Peyer's patch (tissue), 4 donors: ENCODE data around the gene BRAT1. TPM values are rescaled to one million over a fixed set of nuclear protein-coding genes. Genes with fewer than 3 reads are reported as not detected.

Source experiments
- DNase-seq, 3 donors: peaks; one replicate each; pipeline ENCODE4 v3.0.0-alpha.2; 2017 to 2019
- H3K27ac ChIP-seq, 4 donors: fragments of 200-600 bp; sonication (generic); one replicate each; pipeline ENCODE4 v1.5.1; 2016 to 2019
- H3K27me3 ChIP-seq, 2 donors: fragments of 200-600 bp; sonication (generic); one replicate each; pipeline ENCODE4 v1.5.1; 2019
- H3K36me3 ChIP-seq, 3 donors: fragments of 200-600 bp; sonication (generic); one replicate each; pipeline ENCODE4 v1.5.1; 2016 to 2019
- H3K4me1 ChIP-seq, 4 donors: fragments of 200-600 bp; sonication (generic); one replicate each; pipeline ENCODE4 v1.5.1; 2016 to 2019
- H3K4me3 ChIP-seq, 4 donors: fragments of 200-600 bp; sonication (generic); 1 replicate in 3 of 4; 2 replicates in 1 of 4; pipeline ENCODE4 v1.5.1; 2016 to 2019; ENCODE audit warnings: mild to moderate bottlenecking in 1 of 4
- H3K9me3 ChIP-seq, 4 donors: fragments of 200-600 bp; sonication (generic); one replicate each; pipeline ENCODE4 v1.5.1; 2016 to 2019; ENCODE audit warnings: mild to moderate bottlenecking in 1 of 4
- POLR2A ChIP-seq, 2 donors: fragments of 450-650 bp; IDR thresholded peaks; one replicate each; pipeline ENCODE4 v1.5.1; 2017; ENCODE audit warnings: antibody characterized with exemption in 2 of 2, mild to moderate bottlenecking in 2 of 2, moderate library complexity in 2 of 2
- total RNA-seq, 4 donors: library from RNA; depleted of rRNA; stranded (reverse); fragments of >200 nt; gene quantifications; one replicate each; pipeline ENCODE4 v1.1.0, GENCODE V29; 2016
- TF ChIP-seq, protein P1 (sequence below), 6 experiments: fragments of 450-650 bp in 4 of 6; fragments of 200-600 bp in 2 of 6; sonication (generic) in 1 of 6; IDR thresholded peaks; one replicate each; pipeline ENCODE4 v1.5.1; 2017 to 2019; ENCODE audit warnings: antibody characterized with exemption in 6 of 6, mild to moderate bottlenecking in 3 of 6, moderate library complexity in 1 of 6

BRAT1 gene
- total RNA-seq, 4 donors from 2014 or later = 43.3 to 73.3 (median 54.1) TPM

DNA sequence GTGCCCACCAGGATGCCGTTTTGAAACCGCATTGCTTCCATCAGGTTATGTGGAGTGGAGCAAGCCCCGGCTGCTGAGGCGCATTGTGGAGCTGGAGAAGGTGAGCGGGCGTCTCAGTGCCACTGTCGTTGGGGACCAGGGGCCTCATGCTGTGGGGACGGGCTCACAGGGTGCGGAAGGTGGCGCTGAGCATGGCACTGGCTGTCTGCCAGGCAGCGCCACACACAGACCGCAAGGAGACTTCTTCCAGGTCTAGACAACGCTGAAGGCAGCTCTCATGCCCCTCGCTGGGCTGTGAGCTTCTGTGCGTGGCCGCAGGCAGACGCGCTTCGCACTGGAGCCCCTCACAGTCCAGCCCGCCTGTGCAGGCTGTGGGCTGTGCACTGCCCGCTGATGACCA, 32.5 kb upstream of the BRAT1 start:
- DNase-seq = no peak
- no peak for TF ChIP-seq POLR2A (IDR thresholded peaks at IDR 0.05)
- TF ChIP-seq, protein P1, sequence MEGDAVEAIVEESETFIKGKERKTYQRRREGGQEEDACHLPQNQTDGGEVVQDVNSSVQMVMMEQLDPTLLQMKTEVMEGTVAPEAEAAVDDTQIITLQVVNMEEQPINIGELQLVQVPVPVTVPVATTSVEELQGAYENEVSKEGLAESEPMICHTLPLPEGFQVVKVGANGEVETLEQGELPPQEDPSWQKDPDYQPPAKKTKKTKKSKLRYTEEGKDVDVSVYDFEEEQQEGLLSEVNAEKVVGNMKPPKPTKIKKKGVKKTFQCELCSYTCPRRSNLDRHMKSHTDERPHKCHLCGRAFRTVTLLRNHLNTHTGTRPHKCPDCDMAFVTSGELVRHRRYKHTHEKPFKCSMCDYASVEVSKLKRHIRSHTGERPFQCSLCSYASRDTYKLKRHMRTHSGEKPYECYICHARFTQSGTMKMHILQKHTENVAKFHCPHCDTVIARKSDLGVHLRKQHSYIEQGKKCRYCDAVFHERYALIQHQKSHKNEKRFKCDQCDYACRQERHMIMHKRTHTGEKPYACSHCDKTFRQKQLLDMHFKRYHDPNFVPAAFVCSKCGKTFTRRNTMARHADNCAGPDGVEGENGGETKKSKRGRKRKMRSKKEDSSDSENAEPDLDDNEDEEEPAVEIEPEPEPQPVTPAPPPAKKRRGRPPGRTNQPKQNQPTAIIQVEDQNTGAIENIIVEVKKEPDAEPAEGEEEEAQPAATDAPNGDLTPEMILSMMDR (IDR thresholded peaks at IDR 0.05) = no peak
- H3K36me3 ChIP-seq = peaks cover 0 to 65% (median 0%) of the 10 kb centered on the region in 3 donors

DNA sequence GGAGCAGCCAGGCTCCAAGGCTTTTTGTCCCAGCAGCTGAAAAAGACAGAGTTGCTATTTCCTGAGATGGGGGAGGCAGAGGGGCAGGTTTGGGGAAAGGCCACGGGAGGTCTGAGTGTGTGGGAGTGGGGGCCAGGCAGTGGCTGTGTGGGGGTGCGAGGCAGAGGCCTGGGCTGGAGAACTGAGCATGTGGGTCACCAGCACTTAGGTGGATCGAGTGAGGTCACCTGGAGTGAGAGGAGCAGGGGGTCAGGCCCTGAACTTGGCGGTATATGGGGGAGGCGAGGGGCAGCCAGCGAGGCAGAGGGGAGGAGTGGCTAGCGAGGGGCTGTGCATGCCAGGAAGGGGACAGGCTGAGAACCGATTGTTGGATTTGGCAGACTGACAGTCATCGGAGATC, 31.8 kb upstream of the BRAT1 start:
- no peak for DNase-seq
- Histone ChIP-seq H3K36me3 (peaks cover 0 to 60% (median 0%) of the 10 kb centered on the region in 3 donors), H3K27ac (no peak overlapping the region), H3K9me3 (no peaks in the 10 kb centered on the region), H3K4me1 (no peaks in the 10 kb centered on the region), H3K4me3 (no peak overlapping the region), H3K27me3 (no peaks in the 10 kb centered on the region)
- TF ChIP-seq, protein P1 (IDR thresholded peaks at IDR 0.05) = no peak
- no peak for TF ChIP-seq POLR2A (IDR thresholded peaks at IDR 0.05)

More for the DNA sequence above, 32.5 kb upstream of the BRAT1 start:
- Histone ChIP-seq H3K4me3 (no peak overlapping the region), H3K27me3 (no peaks in the 10 kb centered on the region), H3K27ac (no peak overlapping the region), H3K9me3 (no peaks in the 10 kb centered on the region), H3K4me1 (no peaks in the 10 kb centered on the region)

DNA sequence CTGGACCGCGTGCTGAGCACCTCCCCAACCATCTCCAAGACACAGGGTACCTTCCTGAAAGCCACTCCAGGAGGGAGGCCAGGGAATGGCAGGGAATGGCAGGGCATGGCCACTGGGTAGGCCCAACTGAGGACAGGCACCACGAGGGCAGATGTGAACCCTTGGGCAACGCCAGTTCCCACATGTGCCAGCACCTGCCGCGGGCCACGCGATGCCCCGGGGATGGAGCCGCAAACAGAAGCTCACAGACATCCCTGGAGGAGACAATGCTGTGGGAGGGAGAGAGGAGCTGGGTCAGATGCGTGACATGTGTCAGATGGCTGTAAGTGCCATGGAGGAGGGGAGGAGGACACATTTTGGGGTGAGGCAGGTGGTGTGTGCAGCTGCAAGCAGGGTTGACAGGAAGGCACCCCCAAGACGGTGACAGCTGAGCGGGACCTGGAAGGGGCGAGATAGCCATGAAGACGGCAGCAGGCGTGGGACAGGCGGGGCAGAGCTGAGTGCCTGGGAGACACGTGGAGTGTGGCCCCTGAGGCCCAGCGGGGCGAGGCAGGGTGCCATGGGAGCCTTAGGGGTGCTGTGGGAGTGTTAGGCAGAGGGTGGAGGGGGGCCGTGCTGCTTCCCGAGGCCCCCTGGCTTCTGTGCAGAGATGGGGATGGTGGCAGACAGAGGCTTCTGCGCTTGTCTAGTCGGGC, 31.1 kb upstream of the BRAT1 start:
- peaks cover 0 to 58% (median 0%) of the 10 kb centered on the region in 3 donors for H3K36me3 ChIP-seq

GRCh38 chr7:2585446-2585845, 30.1 kb upstream of the BRAT1 start:
- H3K27me3 ChIP-seq = no peaks in the 10 kb centered on the region
- no peak for TF ChIP-seq POLR2A (IDR thresholded peaks at IDR 0.05)
- TF ChIP-seq, protein P1 (IDR thresholded peaks at IDR 0.05) = no peak
- no peak for DNase-seq
- H3K36me3 ChIP-seq = peaks cover 0 to 57% (median 0%) of the 10 kb centered on the region in 3 donors
- no peaks in the 10 kb centered on the region for H3K4me1 ChIP-seq
- H3K27ac ChIP-seq = no peak overlapping the region
- no peaks in the 10 kb centered on the region for H3K9me3 ChIP-seq
- no peak overlapping the region for H3K4me3 ChIP-seq

More for the DNA sequence above, 31.1 kb upstream of the BRAT1 start:
- Histone ChIP-seq H3K4me1 (no peaks in the 10 kb centered on the region), H3K9me3 (no peaks in the 10 kb centered on the region), H3K4me3 (no peak overlapping the region), H3K27ac (no peak overlapping the region), H3K27me3 (no peaks in the 10 kb centered on the region)
- TF ChIP-seq, protein P1 (IDR thresholded peaks at IDR 0.05) = no peak
- TF ChIP-seq POLR2A (IDR thresholded peaks at IDR 0.05) = no peak
- DNase-seq = no peak

GRCh38 chr7:2583798-2584580, 28.7 kb upstream of the BRAT1 start:
- Histone ChIP-seq H3K4me3 (no peak overlapping the region), H3K36me3 (peaks cover 0 to 42% (median 0%) of the 10 kb centered on the region in 3 donors), H3K27me3 (no peaks in the 10 kb centered on the region), H3K4me1 (no peaks in the 10 kb centered on the region), H3K27ac (no peak overlapping the region), H3K9me3 (no peaks in the 10 kb centered on the region)
- no peak for DNase-seq
- TF ChIP-seq POLR2A (IDR thresholded peaks at IDR 0.05) = no peak
- TF ChIP-seq, protein P1 (IDR thresholded peaks at IDR 0.05) = no peak
